Measurements from ENCODE around the gene CDK11B.

Gene CDK11B

DNA sequence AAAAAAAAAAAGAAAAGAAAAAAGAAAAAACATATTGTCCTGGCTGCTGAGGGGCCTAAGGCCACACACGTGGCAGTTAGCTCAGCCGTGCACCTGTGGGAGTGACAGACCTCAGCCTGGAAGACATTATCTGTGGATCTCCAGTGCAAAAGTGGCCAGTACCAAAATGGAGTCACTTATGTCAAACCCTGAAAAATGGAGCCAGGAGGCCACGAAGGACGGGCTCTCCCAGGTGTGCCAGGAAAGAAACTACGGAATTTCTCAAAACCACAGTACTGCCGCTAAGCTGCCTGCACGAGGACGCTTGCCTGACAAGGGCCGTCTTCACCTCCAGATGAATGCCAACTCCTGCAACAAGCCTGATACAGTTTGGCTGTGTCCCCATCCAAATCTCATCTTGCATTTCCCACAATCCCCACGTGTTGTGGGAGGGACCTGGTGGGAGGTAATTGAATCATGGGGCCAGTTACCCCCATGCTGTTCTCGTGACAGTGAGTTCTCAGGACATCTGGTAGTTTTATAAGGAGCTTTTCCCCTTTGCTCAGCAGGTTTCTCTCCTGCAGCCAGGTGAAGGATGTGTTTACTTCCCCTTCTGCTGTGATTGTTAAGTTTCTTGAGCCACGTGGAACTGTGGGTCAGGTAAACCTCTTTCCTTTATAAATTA, 48.9 kb downstream of the CDK11B start:
- TF ChIP-seq TAF1 (IDR thresholded peaks at IDR 0.05; ENCODE audit: borderline replicate concordance, insufficient read depth, low read length) (no peak), POLR2AphosphoS5 (IDR thresholded peaks at IDR 0.05; ENCODE audit: low read depth, low read length) (no peak), SIN3A (IDR thresholded peaks at IDR 0.05; ENCODE audit: borderline replicate concordance, insufficient read depth, low read length) (no peak), FOXP2 (optimal IDR thresholded peaks at IDR 0.05; ENCODE audit: borderline replicate concordance, extremely low read depth, extremely low read length, insufficient read depth) (no peak)

DNA sequence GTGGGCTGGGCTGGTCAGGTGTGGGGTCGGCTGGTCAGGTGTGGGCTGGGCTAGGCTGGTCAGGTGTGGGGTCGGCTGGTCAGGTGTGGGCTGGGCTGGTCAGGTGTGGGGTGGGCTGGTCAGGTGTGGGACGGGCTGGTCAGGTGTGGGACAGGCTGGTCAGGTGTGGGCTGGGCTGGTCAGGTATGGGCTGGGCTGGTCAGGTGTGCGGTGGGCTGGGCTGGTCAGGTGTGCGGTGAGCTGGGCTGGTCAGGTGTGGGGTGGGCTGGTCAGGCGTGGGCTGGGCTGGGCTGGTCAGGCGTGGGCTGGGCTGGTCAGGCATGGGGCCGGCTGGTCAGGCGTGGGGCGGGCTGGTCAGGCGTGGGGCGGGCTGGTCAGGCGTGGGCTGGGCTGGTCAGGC, 52.6 kb downstream of the CDK11B start:
- TF ChIP-seq SIN3A (IDR thresholded peaks at IDR 0.05; ENCODE audit: borderline replicate concordance, insufficient read depth, low read length) (no peak), POLR2AphosphoS5 (IDR thresholded peaks at IDR 0.05; ENCODE audit: low read depth, low read length) (no peak), FOXP2 (optimal IDR thresholded peaks at IDR 0.05; ENCODE audit: borderline replicate concordance, extremely low read depth, extremely low read length, insufficient read depth) (no peak), REST (IDR thresholded peaks at IDR 0.05; ENCODE audit: insufficient read depth in 1 of 2, low read depth in 2 of 2, low read length in 2 of 2) (no peak), TAF1 (IDR thresholded peaks at IDR 0.05; ENCODE audit: borderline replicate concordance, insufficient read depth, low read length) (no peak)

- TF ChIP-seq FOXP2 (optimal IDR thresholded peaks at IDR 0.05; ENCODE audit: borderline replicate concordance, extremely low read depth, extremely low read length, insufficient read depth) = no peak
- TF ChIP-seq TAF1 (IDR thresholded peaks at IDR 0.05; ENCODE audit: borderline replicate concordance, insufficient read depth, low read length) = no peak
- TF ChIP-seq POLR2AphosphoS5 (IDR thresholded peaks at IDR 0.05; ENCODE audit: low read depth, low read length) = no peak
- TF ChIP-seq REST (IDR thresholded peaks at IDR 0.05; ENCODE audit: insufficient read depth in 1 of 2, low read depth in 2 of 2, low read length in 2 of 2) = no peak
- no peak for TF ChIP-seq SIN3A (IDR thresholded peaks at IDR 0.05; ENCODE audit: borderline replicate concordance, insufficient read depth, low read length)
These were observed 53.1 kb downstream of the CDK11B start for GRCh38 chr1:1605724-1606123.

- TF ChIP-seq TAF1 (IDR thresholded peaks at IDR 0.05; ENCODE audit: borderline replicate concordance, insufficient read depth, low read length) (no peak), POLR2AphosphoS5 (IDR thresholded peaks at IDR 0.05; ENCODE audit: low read depth, low read length) (no peak), FOXP2 (optimal IDR thresholded peaks at IDR 0.05; ENCODE audit: borderline replicate concordance, extremely low read depth, extremely low read length, insufficient read depth) (no peak), SIN3A (IDR thresholded peaks at IDR 0.05; ENCODE audit: borderline replicate concordance, insufficient read depth, low read length) (no peak), REST (IDR thresholded peaks at IDR 0.05; ENCODE audit: insufficient read depth in 1 of 2, low read depth in 2 of 2, low read length in 2 of 2) (no peak)
These were observed 53.7 kb downstream of the CDK11B start for GRCh38 chr1:1605034-1605591.

DNA sequence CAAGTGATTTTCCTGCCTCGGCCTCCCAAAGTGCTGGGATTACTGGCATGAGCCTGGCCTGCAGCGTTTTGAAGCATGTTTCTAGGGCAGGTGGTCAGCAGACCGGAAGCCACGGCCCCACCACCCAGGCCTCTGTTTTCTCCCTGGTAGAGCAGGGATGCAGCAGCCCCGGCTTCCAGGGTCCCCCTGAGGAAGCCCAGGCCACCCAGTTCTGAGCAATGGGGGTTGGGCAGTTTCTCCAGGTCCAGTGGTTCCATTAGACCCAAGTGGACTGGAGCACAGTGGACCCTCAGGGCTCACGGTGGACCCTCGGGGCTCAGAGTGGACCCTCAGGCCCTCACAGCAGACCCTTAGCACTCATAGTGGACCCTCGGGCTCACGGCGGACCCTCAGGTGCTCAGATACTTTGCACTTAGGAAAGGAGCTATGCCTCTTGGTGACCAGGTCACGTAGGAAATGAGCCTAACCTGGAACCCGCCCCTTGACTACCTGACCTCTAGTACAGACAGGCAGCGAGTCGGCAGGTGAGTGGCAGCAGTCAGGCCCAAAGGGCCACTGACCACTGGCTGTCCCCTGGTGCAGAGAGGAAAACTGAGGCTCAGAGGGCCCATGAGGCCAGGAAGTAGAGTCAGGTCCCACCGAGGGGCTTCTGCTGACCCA, 54.3 kb downstream of the CDK11B start:
- TF ChIP-seq FOXP2 (optimal IDR thresholded peaks at IDR 0.05; ENCODE audit: borderline replicate concordance, extremely low read depth, extremely low read length, insufficient read depth) = no peak
- no peak for TF ChIP-seq TAF1 (IDR thresholded peaks at IDR 0.05; ENCODE audit: borderline replicate concordance, insufficient read depth, low read length)
- TF ChIP-seq REST (IDR thresholded peaks at IDR 0.05; ENCODE audit: insufficient read depth in 1 of 2, low read depth in 2 of 2, low read length in 2 of 2) = no peak
- TF ChIP-seq SIN3A (IDR thresholded peaks at IDR 0.05; ENCODE audit: borderline replicate concordance, insufficient read depth, low read length) = no peak
- no peak for TF ChIP-seq POLR2AphosphoS5 (IDR thresholded peaks at IDR 0.05; ENCODE audit: low read depth, low read length)

All from PFSK-1 (cell line).